Measurements from ENCODE around the gene CPB1. TPM values are rescaled to one million over a fixed set of nuclear protein-coding genes. Genes with fewer than 3 reads are reported as not detected.

CPB1 gene
- total and polyA plus RNA-seq, 2 of the 8 experiments (the other 6 are each of a cell fraction or from before 2014, with no cell fraction given) = not detected

DNA sequence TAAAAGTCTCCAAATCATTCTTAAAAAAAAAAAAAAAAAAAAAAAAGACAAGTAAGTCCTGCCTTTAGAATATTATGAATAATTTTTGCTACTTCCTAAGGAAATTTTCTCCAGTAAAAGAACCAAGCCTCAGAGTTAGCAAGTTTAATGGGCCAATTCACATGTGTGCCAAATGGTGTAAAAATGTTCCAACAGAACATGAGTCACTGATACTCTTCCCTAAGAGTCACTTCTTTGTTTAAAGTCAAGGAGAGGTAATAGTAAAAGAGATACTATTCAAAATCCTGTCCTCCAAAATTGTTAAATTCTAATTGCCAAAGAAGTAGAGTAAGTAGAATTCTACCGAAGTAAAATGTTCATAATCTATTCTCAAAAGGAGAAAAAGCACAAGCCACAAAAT lies 19.7 kb downstream of the CPB1 start:
- DNase-seq (ENCODE audit: low read depth in 1 of 2, low spot score in 2 of 2) (no peak), FAIRE-seq (no peak)
- 77% methylated on average over 1 of the region's 1 CpG; no CpG with 5 or more reads in 1 of the 2 experiments for WGBS, 2 experiments (ENCODE audit: extremely low coverage in 1 of 2, insufficient coverage in 1 of 2, insufficient read length in 1 of 2, insufficient replicate concordance in 2 of 2, low coverage in 1 of 2, low lambda C conversion rate in 2 of 2, missing lambda C conversion rate in 1 of 2)
- H2BK5ac ChIP-seq (ENCODE audit: low read depth, low read length) = no peak overlapping the region
- H3K79me1 ChIP-seq (ENCODE audit: low read depth, low read length) = no peaks in the 10 kb centered on the region
- no peak overlapping the region for H3K27ac ChIP-seq (ENCODE audit: low read depth, low read length)
- H3K36me3 ChIP-seq (ENCODE audit: control insufficient read depth in 2 of 4, insufficient read depth in 4 of 4, low read length in 3 of 4) = no peaks in the 10 kb centered on the region
- ChIA-PET POLR2A (ENCODE audit: partially characterized antibody) (no interaction called here), CTCF (ENCODE audit: partially characterized antibody) (interaction anchor here (0.7 kb wide), 2 partner anchors 10 to 161 kb away, joined by 3 read pairs; no protein-coding TSS in a partner anchor)
- H3K18ac ChIP-seq (ENCODE audit: extremely low read depth, low read length) = no peak overlapping the region
- no peaks in the 10 kb centered on the region for H3K9me3 ChIP-seq (ENCODE audit: insufficient read depth in 2 of 2, low read depth in 1 of 2, low read length in 1 of 2)
- no peak overlapping the region for H3K56ac ChIP-seq (replicated peaks; ENCODE audit: insufficient read length, low read depth, low read length)
- H3K4me3 ChIP-seq (ENCODE audit: extremely low read depth in 1 of 4, insufficient read depth in 2 of 4, low read depth in 3 of 4, low read length in 4 of 4) = no peak overlapping the region
- H3K23me2 ChIP-seq (ENCODE audit: low read depth, low read length) = no peaks in the 10 kb centered on the region
- TF ChIP-seq, protein P1, sequence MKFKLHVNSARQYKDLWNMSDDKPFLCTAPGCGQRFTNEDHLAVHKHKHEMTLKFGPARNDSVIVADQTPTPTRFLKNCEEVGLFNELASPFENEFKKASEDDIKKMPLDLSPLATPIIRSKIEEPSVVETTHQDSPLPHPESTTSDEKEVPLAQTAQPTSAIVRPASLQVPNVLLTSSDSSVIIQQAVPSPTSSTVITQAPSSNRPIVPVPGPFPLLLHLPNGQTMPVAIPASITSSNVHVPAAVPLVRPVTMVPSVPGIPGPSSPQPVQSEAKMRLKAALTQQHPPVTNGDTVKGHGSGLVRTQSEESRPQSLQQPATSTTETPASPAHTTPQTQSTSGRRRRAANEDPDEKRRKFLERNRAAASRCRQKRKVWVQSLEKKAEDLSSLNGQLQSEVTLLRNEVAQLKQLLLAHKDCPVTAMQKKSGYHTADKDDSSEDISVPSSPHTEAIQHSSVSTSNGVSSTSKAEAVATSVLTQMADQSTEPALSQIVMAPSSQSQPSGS (IDR thresholded peaks at IDR 0.05; ENCODE audit: low read length) = no peak
- TF ChIP-seq EZH2 (IDR thresholded peaks at IDR 0.05; ENCODE audit: low read depth, low read length, severe bottlenecking) (no peak), JUN (IDR thresholded peaks at IDR 0.05; ENCODE audit: low read depth, low read length) (no peak), CEBPB (IDR thresholded peaks at IDR 0.05; ENCODE audit: low read depth, low read length) (no peak), SP2 (IDR thresholded peaks at IDR 0.05; ENCODE audit: low read length) (no peak), JUND (IDR thresholded peaks at IDR 0.05; ENCODE audit: low read length) (no peak)
- no peak overlapping the region for H3K23ac ChIP-seq (ENCODE audit: insufficient read length)
- no peak overlapping the region for H2BK120ac ChIP-seq (replicated peaks; ENCODE audit: low read depth, low read length)
- H3K4ac ChIP-seq (replicated peaks; ENCODE audit: insufficient read length, low read depth, low read length) = no peak overlapping the region
- H4K8ac ChIP-seq (ENCODE audit: extremely low read depth, insufficient read depth, low read length) = no peak overlapping the region
- no peak overlapping the region for H2AFZ ChIP-seq (ENCODE audit: low read length)
- H3K4me2 ChIP-seq (ENCODE audit: insufficient read depth in 1 of 2, low read depth in 2 of 2, low read length in 2 of 2) = no peak overlapping the region
- H3K4me1 ChIP-seq (replicated peaks in 1 of 4; ENCODE audit: control insufficient read depth in 3 of 4, insufficient read depth in 4 of 4, low read length in 3 of 4) = no peaks in the 10 kb centered on the region
- no peak overlapping the region for H2BK12ac ChIP-seq (ENCODE audit: low read depth, low read length)
- H2BK20ac ChIP-seq (ENCODE audit: low read length) = no peak overlapping the region
- H3K27me3 ChIP-seq (replicated peaks in 1 of 4; ENCODE audit: control insufficient read depth in 3 of 4, extremely low read depth in 1 of 4, insufficient read depth in 3 of 4, low read length in 3 of 4) = no peaks in the 10 kb centered on the region
- no peak overlapping the region for H3K14ac ChIP-seq (ENCODE audit: insufficient read length)
- no peaks in the 10 kb centered on the region for H3K79me2 ChIP-seq (ENCODE audit: control insufficient read depth in 1 of 2, insufficient read depth in 2 of 2, low read length in 2 of 2)
- no peaks in the 10 kb centered on the region for H4K20me1 ChIP-seq (replicated peaks in 1 of 2; ENCODE audit: control insufficient read depth in 1 of 2, insufficient read depth in 2 of 2, low read length in 2 of 2)
- no peak overlapping the region for H4K5ac ChIP-seq (ENCODE audit: insufficient read length, low read depth, low read length)
- no peak overlapping the region for H2AK5ac ChIP-seq (ENCODE audit: low read depth, low read length)
- H2BK15ac ChIP-seq (ENCODE audit: low read length) = no peak overlapping the region
- H4K91ac ChIP-seq (replicated peaks; ENCODE audit: insufficient read length, low read length) = no peak overlapping the region
- no peak overlapping the region for H3K9ac ChIP-seq (replicated peaks in 1 of 4; ENCODE audit: extremely low read depth in 1 of 4, low read depth in 3 of 4, low read length in 3 of 4)
